HG03045 (cell line): ENCODE data around the gene JAG2.

Experiments
- ATAC-seq: cut with Tn5 transposase; IDR thresholded peaks from one replicate; pipeline ENCODE4 v1.9.1; 2021; ENCODE audit warnings: mild to moderate bottlenecking, moderate library complexity; ENCODE audit not compliant: unreplicated experiment

The JAG2 gene

DNA sequence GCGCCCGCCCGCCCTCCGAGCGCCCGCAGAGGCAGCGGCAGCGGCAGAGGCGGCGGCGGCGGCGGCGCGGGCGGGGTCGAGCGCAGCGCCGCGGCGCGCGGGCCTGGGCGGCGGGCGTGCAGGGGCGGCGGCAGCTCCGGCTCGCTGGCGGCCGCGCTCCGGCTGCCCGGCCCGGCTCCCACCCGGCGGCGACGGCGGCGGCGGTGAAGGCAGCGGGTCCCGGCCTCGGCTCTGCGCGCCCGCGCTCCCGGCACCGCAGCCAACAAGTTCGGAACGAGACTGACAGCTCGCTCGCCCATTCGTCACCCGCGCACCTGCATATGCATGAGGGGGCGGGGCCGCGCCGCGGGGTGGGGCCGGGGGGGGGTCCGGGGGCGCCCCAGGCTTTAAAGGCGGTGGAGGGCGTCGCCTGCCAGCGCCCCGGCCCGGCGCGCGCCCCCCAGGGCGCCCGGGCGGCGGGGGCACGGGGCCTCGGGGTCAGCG lies at the start of gene JAG2:
JAG2 (minus strand) TSS at position 281 of the 483 bp plus-strand sequence. CDS start 356 bp downstream, outside the sequence.
- no peak for ATAC-seq

DNA sequence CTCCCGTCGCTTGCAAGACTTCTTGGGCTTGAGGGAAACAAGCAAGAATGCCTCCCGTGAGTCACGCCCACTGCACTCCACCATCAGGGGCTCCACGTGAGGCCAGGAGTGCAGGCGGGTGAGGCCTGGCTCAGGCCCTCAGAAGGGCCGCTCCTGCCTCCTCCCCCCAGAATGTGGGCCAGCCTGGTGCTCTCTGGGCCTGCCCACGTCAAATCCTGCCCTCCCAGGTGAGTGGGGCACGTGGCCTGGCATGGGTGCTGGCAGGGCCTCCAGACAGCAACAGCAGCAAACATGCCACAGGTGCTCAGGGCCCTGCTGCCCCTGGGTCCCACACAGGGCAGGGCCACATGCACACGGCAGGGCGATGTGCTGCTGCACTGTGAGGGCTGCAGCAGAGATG lies 49.2 kb upstream of the JAG2 start:
- ATAC-seq, result no peak

DNA sequence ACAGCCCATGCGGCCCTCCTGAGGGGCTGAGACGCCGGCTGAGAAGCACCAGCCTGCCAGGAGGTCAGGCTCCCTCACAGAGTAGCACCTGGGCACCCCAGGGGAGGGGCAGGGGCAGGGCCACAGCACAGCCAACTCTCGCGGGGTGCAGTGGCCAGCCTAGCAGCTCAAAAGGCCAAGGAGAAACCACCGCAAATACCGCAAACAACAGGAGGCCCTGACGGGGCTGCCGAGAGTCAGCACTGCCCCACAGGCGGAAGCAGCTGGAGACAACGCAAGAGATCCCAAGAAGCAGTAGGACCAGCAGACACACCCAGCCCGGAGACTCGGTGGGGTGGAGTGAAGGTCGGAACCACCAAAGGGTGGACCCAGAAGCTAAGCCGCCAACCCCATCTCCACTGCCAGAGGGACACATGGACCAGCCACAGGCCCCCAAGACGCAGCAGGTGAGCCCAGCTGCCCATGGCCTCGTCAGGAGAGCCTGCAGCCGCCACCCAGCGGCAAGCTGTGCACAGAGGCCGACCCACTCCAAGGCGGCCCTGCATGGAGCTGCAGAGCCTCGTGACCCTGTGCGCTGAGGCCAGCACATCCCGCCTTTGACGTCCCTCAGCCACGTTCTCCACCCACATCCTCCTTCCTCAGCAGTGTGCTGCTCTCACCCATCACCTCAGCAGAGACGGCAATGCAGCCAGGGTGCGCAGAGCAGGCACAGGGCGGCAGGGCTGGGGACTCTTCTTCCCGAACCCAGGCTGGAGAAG lies 48.1 kb upstream of the JAG2 start:
- no peak for ATAC-seq

DNA sequence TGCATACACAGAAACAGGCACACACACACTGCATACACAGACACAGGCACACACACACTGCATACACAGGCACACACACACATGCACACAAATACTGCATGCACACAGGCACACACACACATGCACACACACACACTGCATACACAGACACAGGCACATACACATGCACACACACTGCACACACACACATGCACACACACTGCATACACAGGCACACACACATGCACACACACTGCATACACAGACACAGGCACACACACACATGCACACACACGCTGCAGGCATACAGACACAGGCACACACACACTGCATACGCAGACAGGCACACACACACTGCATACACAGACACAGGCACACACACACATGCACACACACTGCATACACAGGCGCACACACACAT lies 47.0 kb upstream of the JAG2 start:
- no peak for ATAC-seq

DNA sequence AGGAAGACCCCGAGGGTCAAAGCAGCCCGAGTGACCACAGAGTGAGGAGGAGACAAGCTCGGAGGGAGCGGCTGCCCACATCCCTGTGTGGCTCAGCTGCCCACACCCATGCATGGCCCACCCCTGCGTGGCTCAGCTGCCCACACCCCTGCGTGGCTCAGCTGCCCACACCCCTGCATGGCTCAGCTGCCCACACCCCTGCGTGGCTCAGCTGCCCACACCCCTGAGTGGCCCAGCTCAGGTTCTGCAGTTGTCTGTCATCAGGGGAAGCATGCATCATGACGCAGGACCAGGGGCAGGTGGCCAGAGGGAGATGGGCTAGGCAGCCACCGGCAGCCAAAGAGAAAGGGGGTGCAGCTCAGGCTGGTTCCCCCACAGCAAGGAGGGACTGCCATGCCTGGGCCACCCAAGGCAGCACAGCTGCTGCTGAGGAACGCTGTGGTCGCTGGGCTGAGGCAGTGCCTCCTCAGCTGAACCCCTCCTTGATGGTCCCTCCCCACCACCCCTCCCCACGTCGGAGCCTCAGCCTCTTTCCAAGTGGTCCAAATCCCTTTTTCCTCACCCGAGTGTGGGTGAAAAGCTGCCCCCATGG lies 45.8 kb upstream of the JAG2 start:
- no peak for ATAC-seq

DNA sequence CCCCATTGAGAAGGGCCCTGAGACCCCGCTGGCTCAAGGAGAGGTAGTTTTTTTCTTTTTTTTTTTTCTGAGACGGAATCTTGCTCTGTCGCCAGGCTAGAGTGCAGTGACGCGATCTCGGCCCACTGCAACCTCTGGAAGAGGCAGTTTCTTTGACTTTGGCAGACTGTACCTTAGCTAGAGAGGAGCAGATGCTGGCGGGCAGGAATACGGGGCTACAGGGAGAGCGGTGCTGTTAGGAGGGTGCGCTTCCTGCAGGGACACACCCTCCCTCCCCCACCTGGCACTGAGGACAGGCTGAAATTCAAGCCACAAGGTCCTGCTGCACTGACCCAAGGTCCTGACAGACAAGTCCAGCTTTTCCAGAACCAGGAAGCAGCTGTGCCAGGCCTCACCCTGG lies 44.8 kb upstream of the JAG2 start:
- ATAC-seq, result no peak

DNA sequence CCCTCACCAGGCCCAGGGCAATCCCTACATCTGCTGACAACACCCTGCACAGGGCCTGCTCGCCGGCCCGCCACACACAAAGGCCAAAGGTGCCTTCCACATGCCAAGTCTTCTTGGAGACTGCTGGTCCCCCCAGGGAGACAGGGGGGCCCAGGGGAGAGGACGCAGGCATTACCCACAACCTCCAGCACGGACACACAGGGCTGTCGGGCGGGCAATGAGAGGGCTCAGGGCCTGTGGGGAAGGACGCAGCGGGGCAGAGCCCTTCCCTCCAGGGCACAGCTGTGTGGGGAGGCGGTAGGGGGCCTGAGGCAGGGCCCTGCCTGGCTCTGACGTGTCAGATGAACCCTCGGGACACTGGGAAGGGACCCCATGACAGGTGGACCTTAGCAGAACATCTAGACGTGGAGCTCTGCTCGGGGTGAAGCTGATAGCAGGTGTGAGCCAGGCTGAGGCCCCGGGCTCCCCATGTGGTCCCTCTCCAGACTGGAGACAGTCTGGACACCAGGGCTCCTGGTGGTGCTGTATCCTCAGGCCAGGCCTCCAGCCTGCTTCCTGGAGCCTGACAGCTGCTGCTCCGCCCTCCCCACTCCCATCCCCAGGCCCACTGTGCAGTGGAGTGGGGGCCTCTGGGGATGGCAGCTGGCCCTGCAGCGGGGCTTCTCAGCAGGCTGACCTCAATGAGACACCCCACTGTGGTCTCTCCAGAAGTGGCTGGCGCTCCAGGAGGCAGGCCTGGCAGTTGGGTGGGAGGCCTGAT lies 44.1 kb upstream of the JAG2 start:
- no peak for ATAC-seq

DNA sequence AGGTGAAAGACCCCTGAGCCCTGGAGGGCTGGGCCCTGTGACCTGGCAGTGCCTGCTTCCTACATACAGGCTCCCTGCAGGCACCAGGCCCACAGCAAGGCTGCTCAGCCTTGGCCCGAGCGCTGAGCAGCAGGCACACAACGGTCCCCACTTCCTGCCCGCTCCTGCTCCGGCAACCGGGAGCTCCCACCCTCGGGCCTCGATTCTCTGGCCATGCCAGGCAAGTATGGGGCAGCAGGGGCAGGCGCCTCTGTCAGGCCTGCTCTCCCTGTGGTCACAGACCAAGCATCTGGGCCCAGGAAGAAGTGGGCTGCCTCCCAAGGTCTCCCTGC lies 43.1 kb upstream of the JAG2 start:
- no peak for ATAC-seq

DNA sequence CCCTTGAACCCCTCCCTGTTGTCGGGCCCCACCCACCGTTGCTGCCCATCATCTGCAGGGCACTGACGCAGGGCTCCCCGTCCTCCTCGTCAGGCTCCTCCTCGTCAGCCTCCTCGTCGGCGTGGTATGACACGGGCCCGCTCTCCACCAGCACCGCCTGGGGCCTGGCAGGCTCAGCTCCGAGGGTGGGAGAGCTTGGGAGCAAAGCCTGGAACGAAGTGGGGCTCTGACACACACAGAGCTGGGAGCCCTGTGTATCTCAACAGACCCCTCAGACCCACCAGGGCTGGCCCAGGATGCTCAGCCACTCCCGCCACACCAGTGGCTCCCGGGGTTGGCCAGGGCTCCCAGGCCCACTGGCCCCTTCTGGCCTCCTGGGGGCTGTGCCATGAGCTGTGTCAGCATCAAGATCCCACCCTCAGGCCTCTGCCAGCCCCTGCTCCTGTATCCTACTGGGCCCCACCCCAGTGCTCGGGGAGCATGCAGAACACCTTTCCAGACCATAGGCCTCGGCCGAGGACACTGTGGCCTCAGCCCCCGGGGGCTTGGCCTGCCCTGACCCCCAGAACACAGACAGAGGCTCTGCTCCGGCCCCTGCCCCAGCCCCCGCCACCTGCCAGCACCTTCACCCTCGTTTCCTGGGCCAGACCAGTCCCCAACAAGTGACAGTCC lies 42.6 kb upstream of the JAG2 start:
- ATAC-seq, result no peak

DNA sequence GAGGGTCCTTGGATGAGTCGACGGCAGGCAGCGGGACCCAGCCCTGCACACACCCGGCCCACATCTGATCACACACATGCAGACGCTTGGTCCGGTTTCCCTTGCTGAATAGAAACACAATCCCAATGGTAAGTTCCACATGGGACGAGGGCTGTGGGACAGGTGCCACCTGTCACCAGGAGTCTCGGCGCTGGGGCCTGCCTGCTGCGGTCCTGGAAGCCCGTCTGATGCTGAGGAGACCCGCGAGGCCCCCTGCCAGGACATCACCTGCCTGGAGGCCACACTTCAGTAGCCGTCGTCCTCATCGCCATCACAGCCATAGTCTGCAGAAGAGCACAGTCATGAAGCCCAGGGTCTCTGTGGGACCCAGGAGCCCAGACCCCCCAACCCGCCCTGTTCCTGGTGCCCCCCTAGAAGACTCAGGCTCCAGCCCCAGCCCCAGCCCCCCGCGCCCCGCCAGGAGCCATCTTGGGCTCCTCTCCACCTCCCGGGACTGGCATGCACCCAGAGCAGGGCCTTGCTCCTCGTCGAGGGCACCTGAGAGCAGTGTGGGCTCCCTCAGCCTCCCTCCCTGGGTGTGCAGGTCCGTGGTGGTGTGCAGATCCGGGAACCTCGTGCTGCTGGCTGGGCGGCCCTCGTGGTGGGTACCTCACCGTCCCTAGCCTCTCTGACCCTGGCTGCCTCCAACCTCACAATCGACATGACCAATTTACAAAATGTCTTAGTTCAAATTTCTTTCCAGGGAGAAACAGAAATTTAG lies 41.9 kb upstream of the JAG2 start:
- no peak for ATAC-seq

DNA sequence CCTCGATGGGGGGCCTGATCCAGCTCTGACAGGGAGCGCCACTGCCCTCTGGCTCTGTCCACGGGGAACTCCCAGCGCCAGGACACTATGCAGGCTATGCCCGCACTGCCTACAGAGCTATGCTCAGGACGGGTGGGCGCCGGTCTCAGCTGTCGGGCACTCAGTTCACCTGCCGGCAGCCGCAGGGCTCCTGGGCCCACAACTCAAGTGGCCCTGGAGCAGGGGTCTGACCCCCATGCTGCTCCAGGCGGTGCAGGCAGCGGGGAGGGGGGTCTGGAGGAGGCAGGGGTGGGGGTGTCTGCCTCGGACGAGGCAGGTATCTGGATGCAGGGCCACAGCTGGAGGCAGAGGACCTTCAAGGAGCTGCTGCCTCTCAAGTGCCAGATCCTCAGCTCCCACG lies 41.1 kb upstream of the JAG2 start:
- no peak for ATAC-seq

DNA sequence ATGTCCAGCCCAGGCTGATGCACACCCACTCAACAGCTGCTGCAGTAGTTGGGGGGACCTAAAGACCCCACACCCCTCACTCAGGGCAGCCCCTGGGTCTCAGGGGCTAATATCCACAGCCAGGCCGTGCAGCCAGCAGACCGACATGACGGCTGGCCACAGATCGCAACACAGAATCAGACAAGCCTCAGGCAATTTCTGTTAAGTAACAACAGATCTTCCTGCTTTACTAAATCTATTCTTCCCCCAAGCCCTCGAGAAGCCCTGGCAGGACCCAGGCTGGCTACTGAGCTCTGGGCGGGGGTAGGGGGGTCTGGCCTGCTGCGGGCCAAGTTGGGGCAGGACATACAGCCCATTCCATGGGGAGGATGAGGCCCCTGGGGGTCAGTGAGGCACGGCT lies 40.5 kb upstream of the JAG2 start:
- no peak for ATAC-seq

DNA sequence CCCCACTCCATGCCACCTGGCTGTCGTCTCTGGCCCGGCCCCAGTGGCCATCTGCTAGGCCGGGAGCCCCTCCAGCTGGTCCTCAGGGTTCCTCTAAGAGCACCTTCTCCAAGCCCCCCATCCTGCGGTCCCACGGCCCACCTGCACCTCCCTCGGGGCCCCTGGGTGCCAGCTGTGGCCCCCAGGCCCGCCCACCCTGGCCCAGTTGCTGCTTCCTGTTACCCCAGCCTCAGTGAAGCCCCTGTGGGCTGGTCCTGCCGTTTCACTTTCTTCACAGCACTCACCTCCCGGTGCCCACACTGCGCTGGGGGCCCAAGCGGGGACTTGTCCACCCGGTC lies 40.1 kb upstream of the JAG2 start:
- ATAC-seq, result no peak

DNA sequence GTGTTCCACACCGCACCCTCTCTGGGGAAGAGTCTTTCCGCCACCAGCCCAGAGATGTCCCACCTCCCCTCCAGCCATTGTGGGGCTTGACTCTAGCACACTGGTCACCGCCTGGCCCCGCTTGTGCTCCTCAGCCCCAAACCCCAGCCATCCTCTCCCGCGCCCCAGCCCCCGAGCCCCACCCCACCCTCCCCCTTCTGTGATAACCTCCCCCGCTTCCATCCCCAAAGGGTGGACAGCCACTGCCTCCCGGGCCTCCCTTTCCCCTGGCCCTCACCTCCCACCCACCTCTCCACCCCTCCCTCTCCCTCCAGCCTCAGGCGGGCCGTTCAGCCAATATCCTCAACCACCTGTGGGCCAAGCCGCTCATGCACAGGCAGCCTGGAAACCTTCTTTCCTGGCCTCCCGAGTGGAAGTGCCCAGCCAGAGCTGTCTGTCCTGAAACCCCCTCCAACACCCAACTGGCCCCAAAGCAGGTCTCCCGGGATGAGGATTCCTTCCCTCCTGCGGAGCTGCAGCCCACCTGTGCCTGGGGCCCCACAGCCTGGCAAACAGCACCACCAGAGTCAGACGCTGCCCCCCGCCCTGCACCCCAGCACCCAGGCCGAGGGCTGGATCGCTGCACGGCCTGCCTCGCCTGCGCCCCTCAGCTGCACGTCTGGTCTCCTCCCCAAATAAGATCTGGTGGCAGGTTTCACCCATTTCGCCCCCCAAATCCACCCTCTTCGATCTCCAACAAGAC lies 39.6 kb upstream of the JAG2 start:
- no peak for ATAC-seq

DNA sequence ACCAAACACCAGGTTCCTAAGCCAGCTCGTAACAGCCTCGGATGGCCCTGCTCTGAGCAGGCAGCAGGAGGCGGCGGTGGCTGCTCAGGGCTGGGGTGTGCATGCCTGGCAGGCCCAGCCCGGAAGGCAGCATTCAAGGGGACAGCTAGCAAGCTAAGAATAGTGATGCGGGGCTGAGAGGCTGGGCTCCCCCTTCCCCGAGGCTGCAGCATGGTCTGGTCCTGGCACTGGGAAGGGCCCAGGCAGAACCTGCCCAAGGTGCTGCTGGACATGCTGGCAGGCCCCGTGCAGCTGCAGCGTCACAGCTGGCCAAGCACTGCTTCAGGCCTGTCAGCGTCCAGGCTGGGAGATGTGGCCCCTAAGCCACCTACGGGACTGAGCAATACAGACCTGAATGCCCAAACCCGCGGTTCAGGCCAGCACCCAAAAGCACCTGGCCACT lies 38.9 kb upstream of the JAG2 start:
- no peak for ATAC-seq

DNA sequence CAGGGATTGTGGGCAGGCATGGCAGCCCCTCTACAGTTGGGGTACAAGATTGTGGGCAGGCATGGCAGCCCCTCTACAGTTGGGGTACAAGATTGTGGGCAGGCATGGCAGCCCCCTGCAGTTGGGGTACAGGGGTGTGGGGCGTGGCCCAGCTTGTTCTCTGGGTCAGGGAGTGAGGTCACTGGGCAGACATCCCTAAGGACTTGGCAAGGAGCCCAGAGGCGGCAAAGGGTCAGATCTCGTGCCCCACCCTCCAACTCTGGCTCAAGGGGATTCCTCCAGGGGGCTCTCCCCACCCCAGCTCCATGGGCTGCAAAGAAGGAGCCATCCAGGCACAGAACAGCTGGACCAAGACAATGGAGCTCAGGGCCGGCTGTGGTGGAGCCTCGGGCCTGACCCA lies 38.3 kb upstream of the JAG2 start:
- ATAC-seq, result no peak

DNA sequence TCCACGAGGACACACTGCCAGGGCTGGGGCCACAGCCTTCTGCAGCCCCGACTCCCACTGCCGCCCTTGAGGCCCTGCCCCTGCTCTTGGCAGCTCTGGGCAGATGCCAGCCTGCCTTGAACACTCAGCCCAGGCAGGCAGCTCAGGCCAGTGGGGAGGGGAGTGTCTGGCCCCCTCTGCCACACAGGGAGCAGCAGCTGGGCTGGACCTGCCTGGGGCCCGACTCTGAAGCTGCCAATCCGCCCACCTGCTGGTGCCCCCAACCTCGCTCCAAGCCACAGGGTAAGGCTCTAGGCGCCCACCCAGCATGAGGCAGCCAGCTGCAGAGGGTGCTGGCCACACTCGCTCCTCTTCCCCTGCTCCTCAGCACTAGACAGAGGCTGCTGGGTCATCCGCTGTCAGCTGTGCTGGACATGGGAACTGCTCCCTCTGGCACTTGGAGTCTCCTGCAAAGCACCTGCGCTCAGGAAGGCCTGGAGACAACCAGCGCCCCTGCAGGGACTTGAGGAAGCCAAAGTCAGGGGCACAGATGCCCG lies 37.2 kb upstream of the JAG2 start:
- no peak for ATAC-seq

DNA sequence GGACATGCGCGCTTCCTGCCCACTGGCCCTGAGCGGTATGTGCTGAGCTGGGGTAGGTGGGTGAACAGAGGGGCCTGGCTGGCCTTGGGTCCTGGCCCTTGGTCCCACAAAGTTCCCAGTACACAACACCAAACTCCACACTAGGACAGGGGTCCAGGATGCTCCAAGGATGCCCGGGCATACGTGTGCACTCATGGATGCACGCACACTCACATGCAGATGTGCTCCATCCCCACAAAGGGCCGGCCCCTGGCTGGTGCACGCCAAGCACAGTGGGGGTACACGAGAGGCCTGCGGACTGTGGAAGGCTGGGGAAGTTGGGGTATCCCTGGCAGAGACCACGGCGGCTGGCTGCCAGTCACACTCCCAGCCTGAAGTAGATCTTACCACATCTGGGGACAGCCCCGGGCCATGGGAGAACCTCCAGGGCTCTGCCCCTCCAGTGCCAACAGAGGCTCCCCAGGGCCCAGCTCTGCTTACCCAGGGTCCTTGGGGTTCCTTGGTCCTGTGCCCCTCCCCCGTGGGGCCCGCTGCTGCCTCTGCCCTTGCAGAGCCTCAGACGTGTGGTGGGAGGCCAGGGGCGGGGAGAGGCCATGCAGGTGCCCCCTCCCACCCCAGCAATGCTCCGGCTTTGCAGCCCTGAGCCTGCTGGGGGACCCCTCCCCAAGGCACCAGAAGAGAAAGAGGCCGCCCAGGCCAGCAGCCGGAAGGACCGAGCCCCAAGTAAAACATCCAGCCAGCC lies 36.5 kb upstream of the JAG2 start:
- no peak for ATAC-seq

DNA sequence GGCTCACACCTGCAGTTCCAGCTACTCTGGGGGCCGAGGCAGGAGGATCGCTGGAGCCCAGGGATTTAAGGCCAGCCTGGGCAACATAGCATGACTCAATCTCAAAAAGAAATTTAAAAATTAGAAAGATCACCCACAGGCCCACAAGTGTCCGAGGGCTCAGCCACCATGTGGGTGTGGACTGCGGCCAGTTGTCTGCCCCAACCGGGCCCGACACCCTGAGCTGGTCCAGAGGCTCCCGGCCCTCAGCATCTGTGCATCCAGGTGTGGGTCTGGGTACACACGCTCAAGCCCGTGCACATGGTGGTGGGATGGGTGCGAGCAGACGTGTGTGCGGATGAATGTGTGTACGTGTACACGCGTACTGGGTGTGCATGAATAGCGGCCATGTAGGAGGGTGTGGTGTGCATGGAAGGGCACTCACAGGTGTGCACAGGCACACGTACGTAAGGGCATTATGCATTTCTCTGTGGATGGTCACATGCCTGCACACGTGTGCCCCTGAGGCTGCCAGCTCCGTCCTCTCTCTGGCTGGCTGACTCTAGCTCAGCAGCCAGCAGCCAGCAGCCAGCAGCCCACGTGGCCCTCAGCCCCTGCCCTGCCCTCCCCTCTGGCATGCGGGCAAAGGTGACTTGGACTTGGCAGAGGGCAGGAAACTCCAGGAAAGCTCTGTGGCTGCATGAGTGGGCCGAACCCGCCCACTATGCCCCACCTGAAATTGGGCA lies 35.8 kb upstream of the JAG2 start:
- ATAC-seq, result no peak
